Right forelimb (tissue), 1 donor: ENCODE measurements around the gene PDE4B.

Source experiments
- DNase-seq: peaks from one replicate; pipeline ENCODE4 v3.0.0-alpha.2; 2018

The PDE4B gene

DNA sequence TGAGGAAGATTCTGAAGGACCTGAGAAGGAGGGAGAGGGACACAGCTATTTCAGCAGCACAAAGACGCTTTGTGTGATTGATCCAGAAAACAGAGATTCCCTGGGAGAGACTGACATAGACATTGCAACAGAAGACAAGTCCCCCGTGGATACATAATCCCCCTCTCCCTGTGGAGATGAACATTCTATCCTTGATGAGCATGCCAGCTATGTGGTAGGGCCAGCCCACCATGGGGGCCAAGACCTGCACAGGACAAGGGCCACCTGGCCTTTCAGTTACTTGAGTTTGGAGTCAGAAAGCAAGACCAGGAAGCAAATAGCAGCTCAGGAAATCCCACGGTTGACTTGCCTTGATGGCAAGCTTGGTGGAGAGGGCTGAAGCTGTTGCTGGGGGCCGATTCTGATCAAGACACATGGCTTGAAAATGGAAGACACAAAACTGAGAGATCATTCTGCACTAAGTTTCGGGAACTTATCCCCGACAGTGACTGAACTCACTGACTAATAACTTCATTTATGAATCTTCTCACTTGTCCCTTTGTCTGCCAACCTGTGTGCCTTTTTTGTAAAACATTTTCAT is 579.9 kb downstream of the PDE4B start:
- DNase-seq: no peak

DNA sequence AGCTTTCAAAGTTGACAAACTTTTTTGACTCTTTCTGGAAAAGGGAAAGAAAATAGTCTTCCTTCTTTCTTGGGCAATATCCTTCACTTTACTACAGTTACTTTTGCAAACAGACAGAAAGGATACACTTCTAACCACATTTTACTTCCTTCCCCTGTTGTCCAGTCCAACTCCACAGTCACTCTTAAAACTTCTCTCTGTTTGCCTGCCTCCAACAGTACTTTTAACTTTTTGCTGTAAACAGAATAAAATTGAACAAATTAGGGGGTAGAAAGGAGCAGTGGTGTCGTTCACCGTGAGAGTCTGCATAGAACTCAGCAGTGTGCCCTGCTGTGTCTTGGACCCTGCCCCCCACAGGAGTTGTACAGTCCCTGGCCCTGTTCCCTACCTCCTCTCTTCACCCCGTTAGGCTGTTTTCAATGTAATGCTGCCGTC is 580.5 kb downstream of the PDE4B start:
- no peak for DNase-seq

DNA sequence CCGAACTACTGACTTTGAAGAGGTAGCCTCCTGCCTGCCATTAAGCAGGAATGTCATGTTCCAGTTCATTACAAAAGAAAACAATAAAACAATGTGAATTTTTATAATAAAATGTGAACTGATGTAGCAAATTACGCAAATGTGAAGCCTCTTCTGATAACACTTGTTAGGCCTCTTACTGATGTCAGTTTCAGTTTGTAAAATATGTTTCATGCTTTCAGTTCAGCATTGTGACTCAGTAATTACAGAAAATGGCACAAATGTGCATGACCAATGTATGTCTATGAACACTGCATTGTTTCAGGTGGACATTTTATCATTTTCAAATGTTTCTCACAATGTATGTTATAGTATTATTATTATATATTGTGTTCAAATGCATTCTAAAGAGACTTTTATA is 581.5 kb downstream of the PDE4B start:
- DNase-seq: no peak

DNA sequence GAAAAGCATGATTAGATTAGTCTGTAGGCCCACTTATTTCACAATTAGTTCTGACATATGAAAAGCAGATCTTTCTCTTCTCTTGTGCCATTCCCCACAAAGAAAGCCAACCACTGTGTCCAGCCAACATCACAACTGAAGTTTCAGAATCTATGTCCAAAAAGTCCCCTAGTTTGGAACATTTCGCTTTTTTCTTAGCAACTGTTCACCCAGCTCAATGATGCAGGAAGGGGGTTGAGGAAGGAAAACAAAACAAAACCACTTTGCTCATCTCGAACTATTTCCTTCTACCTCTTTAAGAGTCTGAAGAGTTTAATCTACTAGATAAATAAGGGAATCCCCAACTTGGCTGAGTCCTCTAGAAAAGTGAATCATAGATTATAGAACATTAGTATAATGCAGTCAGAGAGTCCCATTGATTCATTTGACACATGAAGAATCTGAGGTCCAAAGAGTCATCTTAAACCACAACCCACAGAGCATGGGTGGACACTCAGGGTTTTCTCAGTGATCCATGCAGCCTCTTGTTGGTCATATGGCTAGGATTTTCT is 581.9 kb downstream of the PDE4B start:
- no peak for DNase-seq

DNA sequence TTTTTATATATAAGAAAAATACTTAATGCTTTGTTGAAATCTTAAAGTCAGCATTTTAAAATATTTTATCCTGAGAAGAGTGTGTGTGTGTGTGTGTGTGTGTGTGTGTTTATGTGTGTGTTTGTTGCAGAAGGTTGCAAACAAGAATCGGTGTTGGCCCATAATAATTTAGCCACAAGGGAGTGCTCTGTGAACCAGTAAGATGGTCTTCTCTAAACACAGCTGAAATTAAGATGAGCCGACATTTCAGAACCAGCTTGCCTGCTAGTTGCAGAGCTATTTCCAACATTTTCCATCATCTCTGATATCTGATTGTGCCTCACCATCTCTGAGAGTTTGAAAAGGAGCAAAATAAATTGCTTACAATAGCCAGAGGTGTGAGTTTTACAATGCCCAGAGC is 582.4 kb downstream of the PDE4B start:
- DNase-seq: no peak

DNA sequence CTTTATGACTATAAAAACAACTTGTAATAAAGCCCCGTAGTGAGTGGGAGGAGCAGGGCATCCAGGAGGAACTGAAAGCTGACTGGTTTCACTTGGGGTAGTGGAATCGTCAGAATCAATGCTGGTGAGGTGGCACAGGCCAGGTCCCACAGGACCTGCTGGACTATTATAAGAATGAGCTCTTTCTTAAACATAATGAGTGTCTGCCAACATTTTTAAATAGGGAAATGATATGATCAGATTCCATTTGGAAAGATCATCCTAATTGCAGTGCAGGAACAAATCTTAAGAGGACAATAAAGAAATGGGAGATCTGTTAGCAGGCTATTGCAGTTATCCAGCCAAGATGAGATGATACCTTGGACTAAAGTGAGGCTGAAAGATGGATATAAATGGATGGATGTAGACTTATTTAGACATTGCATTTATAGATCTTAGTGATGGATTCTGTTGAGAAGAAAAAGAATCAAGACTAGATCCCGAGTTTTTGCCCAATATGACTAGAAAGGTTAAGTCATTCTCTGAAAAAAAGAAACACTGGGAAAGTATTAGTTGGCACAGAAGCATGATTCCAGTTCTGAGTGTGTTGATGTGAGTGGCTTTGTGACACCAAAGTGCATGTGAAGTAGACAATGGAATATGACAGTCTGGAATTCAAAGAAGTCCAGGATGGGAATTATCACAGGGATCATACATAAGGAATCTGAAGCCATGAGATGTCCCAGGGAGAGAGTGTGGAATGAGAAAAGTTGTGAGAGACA is 587.9 kb downstream of the PDE4B start:
- DNase-seq: no peak

DNA sequence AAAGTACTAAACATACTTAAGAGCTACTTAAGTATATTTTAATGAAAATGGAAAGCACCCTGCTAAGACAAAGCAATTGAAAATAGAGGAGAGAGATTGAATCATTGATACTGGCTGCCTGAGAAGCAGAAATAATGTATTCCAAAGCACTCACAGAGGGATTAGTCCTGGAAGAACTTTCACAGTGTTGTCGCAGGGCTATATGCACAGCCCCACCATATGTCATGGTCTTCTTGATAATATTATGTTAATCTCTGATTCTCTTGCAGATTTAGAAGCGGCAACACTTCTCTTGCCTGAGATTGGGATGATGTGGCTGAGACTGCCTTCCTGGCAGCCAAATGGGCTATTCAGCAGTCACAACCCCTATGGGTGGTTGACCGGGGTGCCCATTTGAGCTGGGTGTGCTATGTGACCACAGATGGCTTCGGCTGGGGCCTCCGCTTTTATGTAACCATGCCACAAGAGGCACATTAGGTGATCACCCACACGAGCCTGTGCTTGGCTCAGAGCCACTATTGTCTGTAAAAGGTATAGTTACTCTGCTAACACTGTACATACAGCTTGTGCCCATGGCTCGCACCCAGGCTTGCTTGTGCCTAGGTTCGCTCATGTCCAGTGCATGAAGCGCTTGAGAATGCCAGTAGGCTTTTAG is 589.1 kb downstream of the PDE4B start:
- no peak for DNase-seq

DNA sequence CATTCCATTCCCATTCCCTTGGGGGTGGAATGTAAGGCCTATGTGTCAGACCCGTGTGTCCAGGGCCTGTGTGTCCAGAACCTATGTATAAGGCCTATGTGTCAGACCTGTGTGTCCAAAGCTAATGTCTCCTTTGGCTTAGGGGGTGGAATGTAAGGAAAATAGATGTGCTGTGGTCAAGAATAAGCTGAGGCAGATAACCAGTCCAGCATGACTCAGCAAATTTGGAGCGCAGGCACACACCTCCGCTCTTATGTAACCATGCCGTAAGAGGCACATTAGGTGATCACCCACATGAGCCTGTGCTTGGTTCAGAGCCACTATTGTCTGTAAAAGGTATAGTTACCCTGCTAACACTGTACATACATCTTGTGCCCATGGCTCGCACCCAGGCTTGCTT is 590.5 kb downstream of the PDE4B start:
- DNase-seq: no peak

DNA sequence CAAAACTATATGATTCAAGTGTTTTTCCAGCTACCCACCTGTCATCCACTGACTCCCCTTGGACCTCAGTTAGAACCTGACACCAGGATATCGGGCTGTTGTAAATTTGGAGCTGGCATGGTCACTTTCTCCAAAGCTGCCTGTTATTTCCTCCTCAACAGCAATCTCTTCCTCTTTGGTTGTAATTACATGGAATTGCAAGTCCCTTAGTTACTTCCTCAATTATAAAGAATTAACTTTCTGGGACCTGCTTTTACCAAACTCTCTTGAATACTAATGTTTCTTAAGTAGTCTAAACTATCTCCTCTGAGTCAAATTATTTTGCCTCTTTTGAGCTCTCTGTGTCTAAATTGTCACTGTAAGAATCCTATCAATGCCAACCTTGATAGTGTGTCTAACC is 590.9 kb downstream of the PDE4B start:
- no peak for DNase-seq

DNA sequence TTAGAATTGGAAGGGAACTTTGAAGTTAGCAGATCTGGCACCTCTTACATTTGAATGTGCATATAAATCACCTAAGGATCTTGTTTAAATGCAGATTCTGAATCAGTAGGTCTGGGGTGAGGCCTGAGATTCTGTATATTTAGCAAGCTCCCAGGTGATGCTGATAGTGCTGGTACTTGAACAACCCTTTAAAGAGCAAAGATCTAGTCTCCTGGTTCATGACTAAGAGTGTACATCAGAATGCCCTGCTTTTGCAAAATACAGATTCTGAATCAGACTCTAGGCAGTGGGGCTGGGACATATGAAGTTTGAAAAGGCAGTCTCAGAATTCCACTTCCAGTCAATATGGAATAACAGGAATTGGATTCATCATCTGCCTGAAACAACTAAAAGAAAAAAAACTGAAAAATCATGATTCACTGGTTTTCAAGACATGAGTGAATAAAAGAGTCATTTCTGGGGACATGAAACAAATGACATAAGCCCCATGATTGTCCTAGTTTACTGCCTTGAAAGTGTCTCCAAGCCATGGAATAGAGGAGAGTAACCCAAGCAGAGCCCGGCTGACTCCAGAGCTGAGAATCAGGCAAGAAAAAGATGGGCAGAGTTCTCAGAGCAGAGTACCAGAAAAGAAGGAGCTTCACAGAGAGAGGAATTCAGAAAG is 591.7 kb downstream of the PDE4B start:
- no peak for DNase-seq

DNA sequence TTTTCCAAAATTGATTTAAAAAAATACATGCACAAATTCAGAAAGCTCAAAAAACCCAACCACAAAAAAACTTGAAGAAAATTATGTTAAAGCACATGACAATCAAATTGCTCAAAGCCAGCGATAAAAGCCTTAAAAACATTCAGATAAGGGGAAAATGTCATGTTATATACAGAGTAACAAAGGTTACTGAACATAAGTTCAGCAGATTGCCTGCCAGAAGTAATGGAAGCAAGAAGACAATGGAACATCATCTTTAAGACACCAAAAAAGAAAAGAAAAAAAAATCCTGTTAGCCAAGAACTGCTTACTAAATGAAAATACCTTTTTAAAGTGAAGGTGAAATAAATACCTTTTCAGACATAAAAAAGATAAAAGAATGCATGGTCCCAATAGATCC is 594.0 kb downstream of the PDE4B start:
- DNase-seq: no peak

DNA sequence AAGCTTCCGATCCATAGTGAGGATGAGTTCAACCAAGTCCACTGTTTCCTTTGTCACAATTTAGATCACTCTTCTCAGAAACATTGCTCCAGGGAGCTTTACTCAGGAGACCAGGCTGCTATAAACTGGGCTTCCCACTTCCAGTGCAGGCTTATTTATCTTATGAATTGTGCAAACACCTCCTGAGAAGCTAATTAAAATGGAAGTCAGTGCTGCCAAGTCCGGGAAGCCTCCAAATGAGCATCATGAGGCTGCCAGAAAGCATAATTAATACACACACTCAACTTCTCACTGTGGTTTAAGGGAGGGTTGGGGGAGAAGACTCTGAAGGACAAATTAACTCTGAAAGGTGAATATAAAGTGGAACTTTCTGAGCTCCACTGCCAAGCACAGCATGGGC is 596.2 kb downstream of the PDE4B start:
- DNase-seq: no peak

DNA sequence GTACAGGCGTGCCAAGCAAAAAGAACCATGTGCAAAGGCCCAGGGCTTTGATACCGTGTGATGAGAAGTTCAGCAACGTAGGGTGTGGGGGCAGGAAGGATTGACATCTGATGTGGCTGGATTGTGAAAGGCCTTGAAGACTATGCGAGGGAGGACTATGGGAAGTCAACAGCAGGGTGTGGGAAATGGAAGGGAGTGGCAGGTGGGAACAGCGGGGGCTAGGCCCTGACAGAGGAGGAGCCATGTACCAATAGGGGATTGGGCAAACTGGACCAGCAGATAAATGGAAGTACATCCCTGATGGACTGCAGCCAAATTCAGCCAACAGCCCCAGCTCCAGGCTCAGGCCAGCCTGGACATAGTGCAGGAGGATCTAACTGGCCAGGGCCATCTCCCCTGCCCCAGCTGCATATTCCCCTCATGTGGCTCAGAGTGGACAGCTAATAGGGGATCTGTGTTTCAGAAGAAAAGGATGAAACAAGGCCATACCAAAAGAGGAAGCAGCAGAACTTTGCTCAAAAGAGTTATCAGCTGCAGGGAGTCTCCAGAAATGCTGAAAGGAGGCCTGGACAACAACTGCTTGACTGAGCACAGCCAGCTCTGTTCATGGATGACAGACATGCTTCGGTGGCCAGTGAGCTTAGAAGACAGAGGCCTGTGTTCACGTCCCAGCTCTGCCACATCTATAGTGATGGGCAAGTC is 601.0 kb downstream of the PDE4B start:
- DNase-seq: no peak

DNA sequence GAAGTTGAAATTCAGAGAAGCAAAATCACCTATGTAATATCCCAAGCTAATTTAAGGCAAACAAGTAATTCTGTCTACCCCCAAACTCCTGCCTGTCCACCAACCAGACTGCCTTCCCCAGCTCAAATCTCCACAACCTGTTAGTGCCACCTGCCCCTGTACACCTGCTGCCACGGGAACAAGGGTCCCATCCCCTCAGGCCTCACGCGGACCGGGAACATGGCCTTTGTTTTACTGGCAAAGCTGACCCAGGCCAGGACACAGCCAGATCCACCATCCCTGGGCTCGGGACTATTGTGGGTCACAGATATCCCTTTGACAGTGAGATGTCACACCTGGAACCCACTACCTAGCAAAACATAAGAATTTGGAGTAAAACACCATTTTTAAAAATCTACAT is 601.9 kb downstream of the PDE4B start:
- no peak for DNase-seq

DNA sequence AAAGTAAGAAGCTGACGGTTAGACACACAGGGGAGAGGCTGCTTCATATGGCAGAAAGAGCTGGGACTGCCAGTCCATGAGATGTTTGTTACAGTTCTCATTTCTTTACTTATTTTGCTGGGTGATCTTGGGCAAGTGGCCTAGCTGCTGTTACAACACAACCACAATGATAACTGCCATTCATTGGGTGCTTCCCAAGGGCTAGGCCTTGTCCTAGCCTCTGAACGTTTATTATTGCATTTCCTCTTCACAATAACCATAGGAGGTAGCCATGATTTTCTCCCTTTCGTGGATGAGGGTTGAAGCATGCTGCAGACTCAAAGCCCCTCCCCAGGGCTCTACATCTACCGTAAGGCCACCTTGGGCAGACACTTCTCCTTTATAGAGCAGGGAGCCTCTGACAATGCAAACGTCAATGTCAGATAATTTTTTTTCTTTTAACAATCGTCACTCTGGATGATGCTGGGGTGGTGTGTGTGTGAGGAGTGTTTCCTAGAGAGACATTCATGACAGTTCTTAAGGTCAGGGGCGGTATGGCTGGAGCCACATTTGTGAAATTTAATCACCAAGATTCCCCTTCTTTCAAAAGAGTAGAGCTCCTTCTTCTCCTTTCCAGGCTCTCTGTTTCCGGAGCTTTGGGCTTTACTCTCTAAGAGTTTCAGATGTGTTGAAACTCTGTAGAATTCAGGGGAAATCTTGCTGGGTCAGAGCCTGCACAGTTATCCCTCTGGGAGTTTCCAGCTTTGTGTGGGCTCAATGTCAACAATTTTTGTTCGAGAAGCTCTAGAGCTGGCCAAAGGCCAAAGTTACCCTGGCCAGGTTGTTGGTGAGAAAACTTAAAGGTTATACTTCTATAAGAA is 602.7 kb downstream of the PDE4B start:
- no peak for DNase-seq

DNA sequence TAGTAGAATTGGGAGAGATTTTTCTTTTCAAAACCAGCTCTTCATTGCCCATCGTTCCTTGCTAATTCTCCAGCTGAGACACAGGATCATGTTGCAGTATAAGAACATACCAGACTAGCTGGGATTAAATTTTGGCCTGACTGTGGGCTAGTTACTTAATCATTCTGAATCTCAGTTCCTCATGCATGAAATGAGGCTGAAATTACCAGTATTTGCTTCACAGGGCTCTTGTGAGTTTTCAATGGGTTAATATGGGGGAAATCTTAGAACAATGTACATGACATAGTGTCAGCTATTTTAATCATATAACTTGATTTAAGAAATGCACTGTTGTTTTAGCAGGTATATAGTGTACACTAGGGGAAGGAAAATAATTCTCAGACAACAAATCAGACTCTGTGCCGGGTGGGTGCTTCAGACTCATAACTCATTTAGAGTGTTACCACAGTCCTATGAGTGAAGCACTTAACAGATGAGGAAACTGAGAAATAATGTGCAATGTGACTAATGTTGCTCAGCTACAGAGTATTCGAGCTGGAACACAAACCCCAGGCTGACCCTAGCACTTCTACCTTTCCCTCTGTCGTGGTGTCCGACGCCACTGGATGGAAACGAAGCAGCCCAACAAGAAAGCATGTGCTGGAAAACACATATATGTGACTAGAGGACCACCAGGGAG is 603.7 kb downstream of the PDE4B start:
- DNase-seq: no peak

DNA sequence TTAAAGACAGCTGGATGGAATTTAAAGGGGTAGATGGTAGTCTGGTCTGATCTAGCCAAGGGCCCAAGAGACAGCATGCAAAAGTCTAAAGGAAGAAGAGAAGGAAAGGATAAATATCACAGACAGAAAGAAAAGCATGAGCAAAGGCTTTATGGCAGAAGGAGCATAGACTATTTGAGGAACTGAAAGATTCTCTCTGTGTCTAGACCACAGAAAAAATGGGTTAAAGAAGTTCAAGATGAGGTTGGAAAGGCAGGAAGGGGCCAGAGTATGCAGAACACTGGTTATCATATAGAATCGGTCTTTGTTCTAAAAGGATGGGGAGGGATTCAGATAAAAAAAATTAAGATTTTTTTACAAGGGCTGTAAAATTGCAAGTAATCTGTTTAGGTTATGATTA is 604.5 kb downstream of the PDE4B start:
- no peak for DNase-seq

DNA sequence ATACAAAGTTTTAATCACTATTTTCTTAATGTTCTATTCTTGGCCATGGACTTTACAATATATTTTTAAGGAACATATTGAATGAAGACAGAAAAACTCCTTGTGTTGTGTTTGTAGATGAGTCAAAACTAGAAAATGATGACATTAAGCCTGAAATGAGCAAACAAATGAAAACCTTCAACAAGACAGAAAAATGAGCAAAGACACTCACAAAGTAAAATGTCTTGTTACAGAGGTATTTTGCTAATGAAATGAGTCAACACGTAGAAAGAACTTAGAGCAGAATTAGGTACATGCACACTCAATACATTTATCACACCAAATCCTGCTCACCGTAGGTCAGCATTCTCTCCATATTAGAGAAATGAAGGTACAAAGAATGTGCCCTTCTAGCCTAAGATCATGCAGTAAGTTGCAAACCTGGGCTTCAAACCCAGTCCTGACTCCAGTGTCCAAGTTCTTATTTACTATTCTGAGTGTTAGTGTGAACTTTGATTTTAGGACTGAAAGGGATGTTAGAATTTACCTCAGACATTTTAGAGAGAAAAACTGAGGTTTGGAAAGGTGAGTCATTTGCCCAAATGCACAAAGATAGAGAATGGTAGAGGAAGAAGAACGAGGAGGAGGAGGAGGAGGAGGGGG is 607.3 kb downstream of the PDE4B start:
- no peak for DNase-seq

DNA sequence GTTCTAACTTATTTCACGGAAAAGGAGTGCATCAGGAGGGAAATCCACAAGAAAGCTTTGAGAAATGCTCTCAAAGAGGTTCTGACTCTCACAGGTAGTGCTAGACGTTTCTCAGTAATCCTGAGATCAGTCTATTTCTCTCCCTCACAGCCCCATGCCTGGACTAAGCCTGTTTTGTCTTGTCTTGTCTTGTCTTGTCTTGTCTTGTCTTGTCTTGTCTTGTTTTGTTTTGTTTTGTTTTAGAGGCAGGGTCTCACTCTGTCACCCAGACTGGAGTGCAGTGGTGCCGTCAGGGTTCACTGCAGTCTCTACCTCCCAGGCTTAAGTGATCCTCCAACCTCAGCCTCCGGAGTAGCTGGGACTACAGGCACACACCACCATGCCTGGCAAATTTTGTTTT is 608.0 kb downstream of the PDE4B start:
- no peak for DNase-seq

DNA sequence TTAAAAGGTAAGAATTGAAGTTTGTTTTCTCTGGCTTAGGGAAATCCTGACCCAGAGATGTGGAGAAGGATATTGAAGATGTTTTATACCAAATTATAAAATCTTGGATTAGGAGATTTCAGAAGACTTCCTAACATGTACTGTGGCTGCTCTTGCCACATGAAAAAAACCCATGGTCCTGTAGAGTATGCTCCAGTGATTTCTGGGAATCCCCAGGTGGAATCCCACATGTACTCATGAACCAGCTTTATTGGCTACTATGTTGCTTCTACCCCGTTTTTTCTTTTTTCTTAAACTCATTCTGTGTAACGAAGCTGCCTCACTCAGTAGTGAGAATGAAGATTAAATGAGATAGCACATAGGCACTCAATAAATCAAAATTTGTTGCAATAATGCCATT is 608.5 kb downstream of the PDE4B start:
- DNase-seq: no peak

DNA sequence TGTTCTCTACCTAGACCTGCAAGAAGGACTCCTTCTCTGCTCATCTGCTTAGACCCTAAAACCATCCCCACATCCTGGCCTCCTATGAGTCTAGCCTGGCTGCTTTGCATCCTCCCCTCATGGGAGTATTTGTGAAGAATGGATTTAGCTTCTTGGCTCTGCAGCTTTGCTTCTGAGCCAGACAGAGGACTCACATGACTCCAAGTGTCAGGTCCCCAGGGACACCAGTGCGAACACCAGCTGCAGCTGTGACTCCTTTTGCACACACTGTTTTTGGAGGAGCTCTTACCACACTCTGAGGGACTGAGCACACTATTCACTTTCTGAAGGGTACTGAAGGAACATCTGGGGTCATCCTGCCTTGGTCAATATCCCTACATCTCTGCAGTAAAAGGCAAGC is 609.5 kb downstream of the PDE4B start:
- peak; percentile 52 for DNase-seq
